Keratinocyte (primary cell): Measurements from ENCODE around the gene CRTC1.

Source experiments
- EZH2 ChIP-seq: IDR thresholded peaks from one replicate; pipeline ENCODE4 v1.6.1; 2012; ENCODE audit warnings: inconsistent platforms, mild to moderate bottlenecking, low read length, moderate library complexity
- TF ChIP-seq, protein P1 (sequence below), 3 experiments: IDR thresholded peaks in 1 of 3; conservative IDR thresholded peaks in 1 of 3; optimal IDR thresholded peaks in 1 of 3; 2 replicates in 2 of 3; 3 replicates in 1 of 3; pipeline versions ENCODE3 to v1.5.1; 2011; ENCODE audit warnings: low read length in 3 of 3, mild to moderate bottlenecking in 3 of 3, moderate library complexity in 2 of 3, control low read depth in 1 of 3, inconsistent platforms in 1 of 3; ENCODE audit not compliant: insufficient read depth in 2 of 3; ENCODE audit errors: extremely low read depth in 1 of 3

- TF ChIP-seq, protein P1, sequence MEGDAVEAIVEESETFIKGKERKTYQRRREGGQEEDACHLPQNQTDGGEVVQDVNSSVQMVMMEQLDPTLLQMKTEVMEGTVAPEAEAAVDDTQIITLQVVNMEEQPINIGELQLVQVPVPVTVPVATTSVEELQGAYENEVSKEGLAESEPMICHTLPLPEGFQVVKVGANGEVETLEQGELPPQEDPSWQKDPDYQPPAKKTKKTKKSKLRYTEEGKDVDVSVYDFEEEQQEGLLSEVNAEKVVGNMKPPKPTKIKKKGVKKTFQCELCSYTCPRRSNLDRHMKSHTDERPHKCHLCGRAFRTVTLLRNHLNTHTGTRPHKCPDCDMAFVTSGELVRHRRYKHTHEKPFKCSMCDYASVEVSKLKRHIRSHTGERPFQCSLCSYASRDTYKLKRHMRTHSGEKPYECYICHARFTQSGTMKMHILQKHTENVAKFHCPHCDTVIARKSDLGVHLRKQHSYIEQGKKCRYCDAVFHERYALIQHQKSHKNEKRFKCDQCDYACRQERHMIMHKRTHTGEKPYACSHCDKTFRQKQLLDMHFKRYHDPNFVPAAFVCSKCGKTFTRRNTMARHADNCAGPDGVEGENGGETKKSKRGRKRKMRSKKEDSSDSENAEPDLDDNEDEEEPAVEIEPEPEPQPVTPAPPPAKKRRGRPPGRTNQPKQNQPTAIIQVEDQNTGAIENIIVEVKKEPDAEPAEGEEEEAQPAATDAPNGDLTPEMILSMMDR (optimal IDR thresholded peaks at IDR 0.05 in 1 of 3, IDR thresholded peaks at IDR 0.05 in 1 of 3, conservative IDR thresholded peaks at IDR 0.05 in 1 of 3; ENCODE audit: extremely low read depth in 1 of 3, insufficient read depth in 2 of 3, low read length in 3 of 3), result no peak
- TF ChIP-seq EZH2, result no peak
These were observed 34.0 kb upstream of the CRTC1 start for GRCh38 chr19:18649371-18650020.
